ENCODE measurements around the gene AHI1. TPM values are rescaled to one million over a fixed set of nuclear protein-coding genes. Genes with fewer than 3 reads are reported as not detected.

Gene AHI1
- total and polyA plus RNA-seq, 3 donors from 2014 or later, result 33.9 to 93.1 (median 56.4) TPM

DNA sequence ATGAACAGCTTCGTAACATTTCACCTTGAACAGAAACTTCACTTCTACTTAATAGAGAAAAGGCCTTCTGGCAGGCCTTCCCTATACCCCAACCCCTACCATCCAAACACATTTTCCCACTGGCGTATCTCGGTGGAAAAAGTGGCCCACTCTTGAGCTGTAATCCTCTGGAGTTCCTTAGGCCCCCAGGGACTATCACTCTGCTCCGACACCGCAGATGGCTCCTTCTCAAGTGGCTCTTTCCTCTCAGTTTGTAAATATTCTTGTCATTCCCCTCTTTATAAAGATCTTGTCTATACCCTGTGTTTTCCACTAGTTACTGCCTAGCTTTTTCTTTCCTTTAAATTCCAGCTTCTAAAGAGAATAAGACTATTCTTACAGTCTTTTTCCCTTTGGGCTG lies 207.7 kb downstream of the AHI1 start:
- Histone ChIP-seq H3K9me3 (no peaks in the 10 kb centered on the region), H3K4me1 (no peaks in the 10 kb centered on the region), H3K27me3 (no peaks in the 10 kb centered on the region), H3K36me3 (ENCODE audit: low read depth, missing control alignments) (no peaks in the 10 kb centered on the region), H3K27ac (no peak overlapping the region), H3K4me3 (no peak overlapping the region)
- intact Hi-C loops (cut with DNase I; ENCODE audit: low total_unique reads), result no loop called here
- 95 to 96% methylated on average over 5 of the region's 5 CpGs for WGBS, 2 donors
- no peak for DNase-seq
- no peak for TF ChIP-seq POLR2A (IDR thresholded peaks at IDR 0.05)
- TF ChIP-seq, protein P1, sequence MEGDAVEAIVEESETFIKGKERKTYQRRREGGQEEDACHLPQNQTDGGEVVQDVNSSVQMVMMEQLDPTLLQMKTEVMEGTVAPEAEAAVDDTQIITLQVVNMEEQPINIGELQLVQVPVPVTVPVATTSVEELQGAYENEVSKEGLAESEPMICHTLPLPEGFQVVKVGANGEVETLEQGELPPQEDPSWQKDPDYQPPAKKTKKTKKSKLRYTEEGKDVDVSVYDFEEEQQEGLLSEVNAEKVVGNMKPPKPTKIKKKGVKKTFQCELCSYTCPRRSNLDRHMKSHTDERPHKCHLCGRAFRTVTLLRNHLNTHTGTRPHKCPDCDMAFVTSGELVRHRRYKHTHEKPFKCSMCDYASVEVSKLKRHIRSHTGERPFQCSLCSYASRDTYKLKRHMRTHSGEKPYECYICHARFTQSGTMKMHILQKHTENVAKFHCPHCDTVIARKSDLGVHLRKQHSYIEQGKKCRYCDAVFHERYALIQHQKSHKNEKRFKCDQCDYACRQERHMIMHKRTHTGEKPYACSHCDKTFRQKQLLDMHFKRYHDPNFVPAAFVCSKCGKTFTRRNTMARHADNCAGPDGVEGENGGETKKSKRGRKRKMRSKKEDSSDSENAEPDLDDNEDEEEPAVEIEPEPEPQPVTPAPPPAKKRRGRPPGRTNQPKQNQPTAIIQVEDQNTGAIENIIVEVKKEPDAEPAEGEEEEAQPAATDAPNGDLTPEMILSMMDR (IDR thresholded peaks at IDR 0.05), result no peak

DNA sequence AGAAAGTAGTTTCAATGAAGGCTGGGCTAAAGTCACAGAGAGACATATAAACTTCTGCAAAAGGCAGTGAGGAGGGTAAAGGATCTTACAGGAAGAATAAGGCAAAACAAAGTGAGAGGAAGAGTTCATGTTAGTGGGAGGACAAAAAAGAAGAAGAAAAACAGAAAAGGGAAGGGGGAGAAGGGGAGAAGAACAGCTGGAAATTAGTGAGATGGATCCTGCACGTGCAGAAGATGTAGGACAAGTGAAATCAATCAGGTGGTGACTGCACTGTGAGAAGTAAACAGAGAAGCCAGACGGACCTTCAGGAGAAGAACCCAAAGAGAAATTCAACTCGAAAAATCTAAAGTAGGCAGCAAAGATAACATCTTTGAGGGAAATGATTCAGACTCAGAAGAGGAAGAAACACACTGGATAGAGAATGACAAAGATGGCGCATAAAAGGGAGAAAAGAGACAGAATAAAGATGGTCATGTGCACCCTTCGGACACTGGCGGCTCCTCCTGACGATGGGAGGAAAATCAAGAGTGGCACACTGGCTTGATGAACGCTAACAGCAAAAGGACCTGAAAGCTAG lies 210.5 kb downstream of the AHI1 start:
- H3K4me1 ChIP-seq, result no peaks in the 10 kb centered on the region
- 82% methylated on average over 8 of the region's 8 CpGs for WGBS, 2 donors
- H3K27ac ChIP-seq, result no peak overlapping the region
- intact Hi-C loops (cut with DNase I; ENCODE audit: low total_unique reads), result no loop called here
- no peak for TF ChIP-seq POLR2A (IDR thresholded peaks at IDR 0.05)
- TF ChIP-seq, protein P1 (IDR thresholded peaks at IDR 0.05), result no peak
- H3K27me3 ChIP-seq, result no peaks in the 10 kb centered on the region
- no peak overlapping the region for H3K4me3 ChIP-seq
- H3K36me3 ChIP-seq (ENCODE audit: low read depth, missing control alignments), result no peaks in the 10 kb centered on the region
- DNase-seq, result no peak
- H3K9me3 ChIP-seq, result no peaks in the 10 kb centered on the region

DNA sequence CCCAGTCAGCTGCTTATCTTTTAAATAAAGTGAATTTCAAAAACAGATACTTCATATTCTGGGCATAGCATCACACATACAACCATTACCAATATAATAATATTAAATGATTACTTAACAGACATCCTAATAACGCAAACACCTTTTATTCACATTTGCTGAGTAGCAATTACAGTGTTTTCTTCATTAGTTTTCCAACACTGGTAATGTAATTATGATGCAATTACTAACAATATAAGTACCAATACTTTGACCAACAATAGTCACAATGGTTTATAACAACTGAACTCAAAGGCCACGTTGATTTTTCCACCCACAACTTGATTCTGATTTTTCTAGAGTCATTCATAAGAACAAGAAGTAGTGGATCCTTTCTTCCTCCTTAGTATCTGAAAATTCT lies 212.4 kb downstream of the AHI1 start:
- DNase-seq, result no peak
- H3K27me3 ChIP-seq, result no peaks in the 10 kb centered on the region
- no peak overlapping the region for H3K27ac ChIP-seq
- no peaks in the 10 kb centered on the region for H3K36me3 ChIP-seq (ENCODE audit: low read depth, missing control alignments)
- no peaks in the 10 kb centered on the region for H3K9me3 ChIP-seq
- no peak for TF ChIP-seq POLR2A (IDR thresholded peaks at IDR 0.05)
- TF ChIP-seq, protein P1 (IDR thresholded peaks at IDR 0.05), result no peak
- H3K4me1 ChIP-seq, result no peaks in the 10 kb centered on the region
- H3K4me3 ChIP-seq, result no peak overlapping the region
- intact Hi-C loops (cut with DNase I; ENCODE audit: low total_unique reads), result no loop called here
- 93% methylated on average over 2 of the region's 2 CpGs for WGBS, 2 donors

DNA sequence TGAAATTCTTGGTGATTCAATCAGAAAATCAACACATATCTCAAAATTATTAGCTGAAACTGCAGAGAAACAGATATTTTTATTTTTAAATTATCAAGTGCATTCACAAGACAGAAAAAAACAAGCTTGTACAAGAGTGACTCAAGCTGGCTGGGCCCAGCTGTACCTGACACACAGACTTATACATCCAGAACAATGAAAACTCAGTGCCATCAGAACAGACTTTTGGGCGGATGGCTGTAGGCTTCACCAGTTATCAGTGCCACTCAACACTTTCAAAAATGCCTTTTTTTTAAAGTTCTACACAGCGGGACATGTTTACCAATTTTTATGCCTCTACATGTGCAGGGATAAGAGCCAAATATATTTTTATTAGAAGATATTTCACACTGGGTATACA lies 213.6 kb downstream of the AHI1 start:
- intact Hi-C loops (cut with DNase I; ENCODE audit: low total_unique reads), result no loop called here
- Histone ChIP-seq H3K36me3 (ENCODE audit: low read depth, missing control alignments) (no peaks in the 10 kb centered on the region), H3K4me3 (no peak overlapping the region), H3K4me1 (no peaks in the 10 kb centered on the region), H3K27ac (no peak overlapping the region), H3K27me3 (no peaks in the 10 kb centered on the region), H3K9me3 (no peaks in the 10 kb centered on the region)
- DNase-seq, result no peak
- TF ChIP-seq POLR2A (IDR thresholded peaks at IDR 0.05), result no peak
- TF ChIP-seq, protein P1 (IDR thresholded peaks at IDR 0.05), result no peak
- 84 to 89% methylated on average over 2 of the region's 2 CpGs for WGBS, 2 donors

DNA sequence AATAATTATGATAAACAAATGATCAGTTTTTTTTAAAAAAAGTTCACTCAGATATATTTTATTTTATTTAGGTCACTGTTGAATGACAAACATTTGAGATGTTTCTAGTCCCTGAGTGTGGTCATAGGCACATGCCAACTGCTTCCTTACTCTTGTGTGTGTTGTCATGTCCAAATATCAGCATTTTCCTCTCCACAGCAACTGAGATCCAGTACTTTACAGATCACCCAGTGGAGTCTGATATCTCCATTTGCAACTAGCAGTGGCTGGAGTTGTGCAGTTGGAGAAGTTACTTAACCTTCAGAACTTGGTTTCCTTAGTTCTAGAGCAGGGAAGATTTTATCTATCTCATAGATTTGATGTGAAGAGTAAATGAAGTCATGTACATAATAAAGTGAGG lies 215.1 kb downstream of the AHI1 start:
- TF ChIP-seq POLR2A (IDR thresholded peaks at IDR 0.05), result no peak
- TF ChIP-seq, protein P1 (IDR thresholded peaks at IDR 0.05), result no peak
- no peak for DNase-seq
- Histone ChIP-seq H3K27me3 (no peaks in the 10 kb centered on the region), H3K4me1 (no peaks in the 10 kb centered on the region), H3K36me3 (ENCODE audit: low read depth, missing control alignments) (no peaks in the 10 kb centered on the region), H3K27ac (no peak overlapping the region), H3K4me3 (no peak overlapping the region), H3K9me3 (no peaks in the 10 kb centered on the region)
- intact Hi-C loops (cut with DNase I; ENCODE audit: low total_unique reads), result no loop called here

Data from testis (tissue), 3 donors.